ENCODE measurements around the gene CBX8.

The CBX8 gene

DNA sequence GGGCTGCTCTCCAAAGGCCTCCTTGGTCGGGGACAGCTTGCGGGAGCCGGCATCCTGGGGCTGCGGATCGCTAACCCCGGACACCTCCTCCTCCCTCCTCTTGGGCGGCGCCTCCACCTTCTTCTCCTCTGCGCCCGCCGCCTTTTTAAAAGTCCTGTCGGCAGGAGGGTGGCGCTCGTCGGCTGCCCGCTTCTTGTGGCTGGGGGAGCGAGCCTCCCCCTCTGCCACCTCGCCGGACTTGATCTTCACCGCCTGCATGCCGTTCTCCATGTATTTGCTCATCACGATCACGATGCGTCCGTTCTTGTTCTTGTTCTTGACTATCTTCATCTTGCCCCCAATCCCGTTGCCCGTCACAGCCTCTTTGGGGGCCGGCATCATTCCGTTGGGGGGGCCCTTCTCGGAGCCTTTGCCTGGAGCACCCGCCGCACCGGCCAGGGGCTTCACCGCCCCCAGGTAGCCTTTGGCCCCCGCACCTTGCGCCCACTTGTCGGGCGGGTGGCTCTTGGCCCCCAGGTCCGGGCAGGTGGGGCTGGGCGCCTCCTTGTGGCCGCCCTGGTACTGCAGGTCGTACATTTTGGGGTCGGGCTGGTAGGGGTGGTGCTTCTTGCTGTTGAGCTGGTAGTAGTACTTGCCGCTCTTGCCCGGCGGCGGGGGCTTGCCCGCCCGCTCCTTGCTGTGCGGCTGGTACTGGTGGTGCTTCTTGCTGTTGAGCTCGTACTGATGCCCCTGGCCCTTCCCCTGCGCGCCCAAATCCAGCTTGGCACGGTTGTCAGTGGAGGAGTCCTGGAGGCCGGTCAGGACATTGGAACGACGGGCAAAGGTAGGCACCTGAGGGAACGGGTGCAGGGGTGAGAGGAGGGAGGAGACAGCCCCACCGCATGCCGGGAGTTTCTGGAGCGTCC lies 37.9 kb upstream of the CBX8 start:
- peak; percentile 84 for DNase-seq

DNA sequence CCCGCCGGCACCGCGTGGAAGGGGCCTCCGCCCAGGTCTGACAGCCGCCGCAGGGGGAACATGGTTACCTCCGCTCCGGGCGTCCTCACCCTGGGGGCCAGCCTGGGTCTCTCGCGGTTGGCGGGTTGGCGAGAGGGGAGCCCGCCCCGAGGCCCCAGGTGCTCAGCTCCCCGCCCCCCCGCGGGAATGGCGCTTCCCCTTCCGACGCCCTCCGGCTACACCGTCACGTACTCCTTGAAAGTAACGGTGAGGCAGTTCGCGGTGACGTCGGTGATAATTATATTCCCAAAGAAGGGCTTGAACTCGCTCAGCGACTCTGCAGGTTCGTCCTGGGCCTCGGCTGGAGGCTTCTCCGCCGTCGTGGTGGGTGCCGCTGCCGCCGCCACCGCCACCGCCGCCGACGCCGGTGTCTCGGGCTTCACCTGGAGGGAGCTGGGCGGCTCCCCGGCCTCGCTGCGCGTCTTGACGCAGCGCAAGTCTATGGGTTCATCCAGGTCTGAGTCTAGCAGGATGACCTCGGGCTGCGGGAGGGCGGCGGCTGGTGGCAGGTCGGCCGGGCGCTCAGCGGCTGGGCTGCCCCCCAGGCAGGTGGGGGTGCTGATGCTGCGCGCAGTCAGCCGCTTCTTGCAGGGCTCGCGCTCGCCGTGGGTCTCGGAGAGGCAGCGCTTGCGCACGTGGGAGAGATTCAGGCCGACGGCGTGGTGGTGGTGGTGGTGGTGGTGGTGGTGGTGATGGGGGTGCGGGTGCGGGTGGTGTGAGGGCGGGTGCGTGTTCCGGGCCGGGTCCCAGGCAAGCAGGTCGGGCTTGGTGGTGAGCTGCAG lies 37.1 kb upstream of the CBX8 start:
- DNase-seq, result no peak

DNA sequence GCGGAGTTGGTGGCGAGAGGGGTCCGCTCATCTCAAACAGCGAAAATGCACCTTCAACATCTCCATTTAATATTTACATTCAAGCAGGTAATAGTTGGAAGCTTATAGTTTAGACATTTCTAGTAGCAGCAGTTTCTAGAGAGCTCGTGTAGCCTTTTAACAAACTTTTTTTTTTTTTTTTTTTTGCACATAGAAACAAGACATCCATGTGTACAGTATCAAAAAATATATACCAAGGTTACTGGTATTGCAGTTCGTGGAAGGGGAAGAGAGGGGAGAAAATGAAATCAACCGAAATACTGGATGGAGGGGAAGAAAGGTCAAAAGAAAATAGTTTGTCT lies 36.2 kb upstream of the CBX8 start:
- no peak for DNase-seq

DNA sequence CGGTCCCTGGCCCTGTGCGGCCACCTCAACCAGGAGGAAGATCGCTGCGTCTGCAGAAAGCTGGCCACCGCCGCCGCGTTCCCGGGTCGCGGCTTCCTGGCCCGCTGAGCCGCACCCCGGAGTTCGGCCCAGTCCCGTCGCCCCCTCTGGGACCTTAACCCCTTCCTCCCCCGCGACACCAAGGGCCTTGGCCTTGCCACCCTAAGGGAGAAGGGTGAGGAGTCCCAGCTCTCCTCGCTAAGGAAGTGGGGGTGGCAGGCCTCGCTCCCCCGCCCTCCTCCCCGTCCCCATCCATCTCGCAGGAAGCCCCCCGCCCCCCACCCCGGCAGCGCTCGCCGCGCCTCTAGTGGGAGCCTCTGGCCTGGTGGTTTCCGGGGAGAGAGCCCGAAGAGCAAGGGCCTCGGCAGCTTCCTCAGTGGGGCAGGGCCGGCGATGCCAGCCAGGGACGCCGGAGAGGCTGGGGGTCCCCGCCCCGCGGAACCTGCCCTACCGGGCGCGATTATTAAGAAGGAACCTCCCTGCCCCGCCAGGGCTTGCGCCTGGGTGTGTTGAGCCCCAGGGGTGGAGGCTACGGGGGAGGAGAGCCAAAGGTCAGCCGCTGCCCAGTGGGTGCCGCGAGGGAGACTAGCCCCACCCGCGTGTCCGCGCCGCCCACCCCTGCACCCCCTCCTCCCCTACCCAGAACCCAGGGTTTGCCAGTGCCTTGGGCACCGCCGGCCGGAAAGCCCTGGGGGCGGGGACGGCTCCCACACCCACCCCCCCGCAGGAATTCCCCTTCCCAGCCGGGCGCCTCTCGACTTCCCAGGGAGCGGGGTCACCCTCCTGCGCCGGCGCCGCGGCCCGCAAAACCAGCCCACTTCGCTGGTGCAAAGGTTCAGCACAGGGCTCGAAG lies 35.6 kb upstream of the CBX8 start:
- DNase-seq, result no peak

- no peak for DNase-seq
These were observed 34.7 kb upstream of the CBX8 start for GRCh38 chr17:79831265-79832217.

GRCh38 chr17:79830763-79831264 lies 33.9 kb upstream of the CBX8 start:
- DNase-seq, result no peak

DNA sequence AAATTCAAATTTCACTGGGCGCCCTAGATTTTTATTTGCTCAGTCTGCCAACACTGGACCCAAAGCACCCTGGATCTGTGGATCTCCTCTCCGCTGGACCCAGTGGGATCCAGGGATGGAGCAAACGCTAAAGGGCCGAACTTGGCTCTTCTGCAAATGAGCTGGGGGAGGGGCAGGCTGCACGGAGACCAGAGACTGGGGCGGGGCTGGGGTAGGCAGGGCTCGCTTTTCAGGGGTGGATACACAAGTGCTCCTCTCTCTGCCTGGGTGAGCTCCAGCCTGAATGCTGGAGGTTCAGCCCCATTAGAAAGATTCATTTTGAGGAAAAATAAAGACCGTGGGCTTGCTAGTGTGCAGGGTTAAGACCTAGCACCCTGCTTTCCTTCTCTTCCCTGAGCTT lies 33.4 kb upstream of the CBX8 start:
- DNase-seq, result no peak

- no peak for DNase-seq
These were observed 32.6 kb upstream of the CBX8 start for GRCh38 chr17:79829457-79829856.

GRCh38 chr17:79829004-79829403 lies 32.1 kb upstream of the CBX8 start:
- no peak for DNase-seq

- DNase-seq, result no peak
These were observed 30.1 kb upstream of the CBX8 start for GRCh38 chr17:79826841-79827578.

DNA sequence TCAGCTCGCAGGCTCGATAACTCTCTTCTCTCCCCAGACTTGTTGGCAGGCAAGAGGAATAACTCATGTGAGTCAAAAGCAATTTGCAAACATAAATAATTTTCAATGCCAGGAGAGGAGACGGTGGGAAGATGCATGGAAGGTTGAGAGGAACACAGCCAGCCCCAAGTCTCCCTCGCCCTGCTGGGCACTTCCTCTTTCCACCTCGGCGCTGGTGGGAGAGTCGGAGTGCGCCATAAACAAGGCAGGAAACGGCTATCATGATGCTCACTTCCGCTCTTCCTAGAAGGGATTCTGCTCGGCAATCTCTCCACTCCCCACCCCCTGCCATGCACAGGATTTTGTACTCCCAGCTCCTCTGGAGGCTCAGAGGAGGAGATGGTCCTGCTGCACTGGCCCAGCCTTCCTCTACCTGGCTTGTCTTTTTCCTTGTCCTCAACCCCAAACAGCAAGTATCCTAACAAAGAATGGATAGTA lies 29.4 kb upstream of the CBX8 start:
- DNase-seq, result no peak

- DNase-seq, result no peak
These were observed 28.7 kb upstream of the CBX8 start for GRCh38 chr17:79825580-79825921.

- DNase-seq, result no peak
These were observed 28.2 kb upstream of the CBX8 start for GRCh38 chr17:79824893-79825579.

DNA sequence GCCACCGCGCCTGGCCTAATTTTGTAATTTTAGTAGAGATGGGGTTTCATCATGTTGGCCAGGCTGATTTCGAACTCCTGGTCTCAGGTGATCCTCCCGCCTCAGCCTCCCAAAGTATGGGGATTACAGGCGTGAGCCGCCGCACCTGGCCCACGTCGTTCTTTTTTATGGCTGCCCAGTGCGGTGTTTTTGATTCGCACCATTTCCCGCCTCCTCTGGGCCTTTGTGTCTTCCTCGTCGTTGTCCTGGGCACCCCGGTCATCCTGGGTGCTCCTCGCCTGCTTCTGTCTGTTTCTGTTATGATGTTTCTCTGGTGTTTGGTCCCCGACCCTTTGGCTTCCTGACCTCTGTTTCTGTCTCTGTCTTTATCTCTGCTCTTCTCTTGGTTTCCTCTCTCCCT lies 27.4 kb upstream of the CBX8 start:
- no peak for DNase-seq

GRCh38 chr17:79822583-79823124 lies 25.8 kb upstream of the CBX8 start:
- no peak for DNase-seq

GRCh38 chr17:79821331-79822095 lies 24.6 kb upstream of the CBX8 start:
- no peak for DNase-seq

GRCh38 chr17:79820959-79821330 lies 24.1 kb upstream of the CBX8 start:
- DNase-seq, result no peak

DNA sequence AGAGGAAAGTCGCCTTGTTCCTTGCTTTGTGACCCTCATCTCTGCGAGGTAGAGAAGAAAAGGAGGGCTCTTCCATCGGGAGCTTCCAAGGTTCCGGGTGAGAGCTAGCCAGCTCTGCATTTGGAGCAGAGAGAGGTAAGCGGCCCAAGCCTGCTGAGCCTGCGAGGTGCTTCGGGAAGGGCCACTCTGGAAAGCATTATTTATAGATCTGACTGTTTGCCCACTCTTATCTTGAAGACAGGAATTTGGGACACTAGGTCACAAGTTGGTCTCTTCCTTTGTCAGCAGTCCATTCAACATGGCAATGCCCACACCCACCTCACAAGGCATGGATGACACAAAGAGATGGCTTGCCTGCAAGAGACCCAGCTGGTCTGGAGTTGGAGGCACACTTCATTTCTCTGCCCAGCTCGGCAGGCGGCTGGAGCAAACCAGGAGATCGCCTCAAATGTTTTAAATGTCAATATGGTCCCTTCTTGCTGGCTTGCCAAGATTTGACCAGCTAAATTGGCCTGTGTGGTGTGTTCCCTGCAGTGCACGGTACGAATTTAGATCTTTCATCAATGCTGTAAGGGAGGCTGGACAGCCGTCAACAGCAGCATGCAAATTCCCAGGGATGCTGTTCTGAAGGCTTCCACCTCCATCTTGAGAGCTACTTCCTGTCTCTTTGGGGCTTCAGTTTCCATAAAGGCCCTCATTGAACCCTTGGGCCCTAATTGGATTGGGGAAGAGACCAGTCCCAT lies 22.8 kb upstream of the CBX8 start:
- DNase-seq, result no peak

- DNase-seq, result no peak
These were observed 22.2 kb upstream of the CBX8 start for GRCh38 chr17:79819085-79819484.

All from activated CD8-positive, alpha-beta memory T cell treated with anti-CD3 and anti-CD28 coated beads for 24 hours (primary cell).